Measurements from ENCODE around the gene KRTAP12-4.
"Not testable (repeated sequence)": the region's sequence is repeated elsewhere in the genome, so short reads cannot be mapped to it uniquely, and the experiment has no call there.

The KRTAP12-4 gene, protein sequence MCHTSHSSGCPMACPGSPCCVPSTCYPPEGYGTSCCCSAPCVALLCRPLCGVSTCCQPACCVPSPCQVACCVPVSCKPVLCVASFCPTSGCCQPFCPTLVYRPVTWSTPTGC

DNA sequence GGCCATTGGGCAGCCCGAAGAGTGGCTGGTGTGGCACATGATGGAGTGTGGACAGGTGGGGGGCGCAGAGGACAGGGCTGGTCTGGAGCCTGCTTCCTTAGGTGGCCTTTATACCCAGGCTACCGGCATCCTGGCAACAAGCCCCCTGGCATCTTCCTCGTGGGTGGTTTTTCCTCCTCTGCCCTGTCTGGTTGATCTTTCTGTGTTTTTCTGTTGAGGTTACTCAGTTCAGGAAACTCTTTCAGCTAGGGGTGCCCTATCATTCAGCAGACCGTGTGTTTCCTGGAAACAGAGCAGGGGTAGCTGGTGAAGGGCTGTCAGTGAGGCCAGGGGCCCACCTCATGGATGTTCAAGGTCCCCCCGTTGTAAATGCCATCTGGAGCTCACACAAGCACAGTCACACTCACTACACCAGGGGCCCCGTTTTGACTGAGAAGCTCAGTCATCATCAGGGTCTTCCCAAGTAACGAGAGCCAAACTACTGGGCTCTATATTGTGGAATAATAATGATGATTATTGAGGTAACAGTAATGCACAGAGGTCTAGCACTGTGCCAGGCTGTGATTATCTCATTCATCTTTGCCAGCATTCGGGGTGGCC is at the start of gene KRTAP12-4:
Gene KRTAP12-4 (minus strand): TSS at position 84 of the 600 bp plus-strand sequence. CDS start 45 bp downstream, at position 39.
- no peak for DNase-seq (ENCODE audit: low read depth)

DNA sequence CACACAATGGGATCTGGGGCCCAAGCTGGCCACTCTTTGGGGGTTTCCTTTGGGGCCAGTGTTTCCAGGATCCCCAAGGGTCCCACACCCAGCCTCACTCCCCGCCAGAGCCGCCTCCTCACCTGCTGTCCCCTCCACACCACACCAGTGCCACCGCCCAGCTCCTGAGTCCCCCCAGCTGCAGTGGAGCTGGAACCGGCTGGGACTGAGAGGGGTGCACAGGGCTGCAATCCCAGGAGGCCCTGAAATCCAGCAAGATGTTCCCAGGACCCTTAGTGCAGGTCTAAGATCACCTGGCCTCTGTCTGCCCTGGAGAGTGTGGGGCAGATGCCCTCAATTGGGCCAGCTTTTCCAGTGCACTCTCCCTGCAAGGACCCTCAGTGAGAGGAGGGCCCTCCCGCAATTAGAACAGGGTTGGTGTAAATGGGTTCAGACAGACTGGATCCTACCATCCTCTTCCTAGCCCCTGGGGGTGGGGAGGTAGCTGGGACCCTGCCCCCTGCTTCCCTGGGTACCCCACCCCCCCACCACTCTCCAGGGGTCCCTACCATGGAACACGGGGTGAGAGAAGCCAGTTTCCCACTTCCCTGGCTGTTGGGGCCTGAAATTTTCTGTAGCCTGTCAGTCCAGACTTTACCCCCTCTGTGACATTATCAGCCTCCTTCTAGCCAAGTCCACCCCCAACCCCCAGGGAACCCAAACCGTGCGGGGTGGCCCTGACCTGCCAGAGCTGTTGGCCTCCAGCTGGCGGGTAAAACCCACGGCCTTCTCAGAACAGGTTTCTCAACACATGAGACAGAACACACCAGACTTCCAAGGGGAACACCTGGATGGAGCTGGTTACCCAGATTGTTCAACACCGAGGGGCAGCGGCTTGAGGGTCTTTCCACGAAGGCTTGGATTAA is 49.5 kb upstream of the KRTAP12-4 start:
- no peak for DNase-seq (ENCODE audit: low read depth)

DNA sequence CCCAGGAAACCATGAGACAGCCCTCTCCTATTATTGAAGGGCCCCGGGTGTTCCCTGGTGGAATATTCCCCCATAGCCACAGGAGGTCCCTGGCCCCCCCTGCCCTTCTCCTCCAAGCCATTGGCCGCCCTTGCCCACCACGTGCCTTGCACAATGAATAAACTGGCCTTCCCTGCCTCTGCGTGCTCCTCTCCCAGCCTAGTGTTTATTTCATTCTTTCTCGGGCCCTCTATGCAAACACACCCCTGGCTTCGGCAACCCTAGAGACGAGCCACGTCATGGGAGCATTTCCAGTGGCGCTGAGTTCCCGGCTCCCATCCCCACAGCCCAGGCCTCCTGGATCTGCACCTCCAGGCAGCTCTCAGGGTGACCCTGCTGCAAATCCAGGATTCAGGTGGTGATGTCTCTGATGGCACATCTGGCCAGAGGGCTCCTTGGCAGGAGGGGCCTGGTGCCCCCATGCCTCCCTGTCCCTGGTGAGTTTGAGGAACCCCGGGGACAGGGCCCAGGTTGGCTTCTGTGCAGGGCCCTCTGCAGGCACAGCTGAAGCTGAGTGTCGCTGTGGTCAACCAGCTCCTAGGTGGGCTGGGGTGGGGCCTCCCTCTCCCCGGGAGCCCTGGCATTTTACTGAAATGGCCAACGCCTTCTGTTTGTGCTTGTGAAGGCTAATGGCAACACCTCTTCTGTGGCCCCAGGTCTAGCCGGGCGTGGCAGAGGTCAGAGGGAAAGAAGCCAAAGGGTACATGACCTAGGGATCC is 48.7 kb upstream of the KRTAP12-4 start:
- no peak for DNase-seq (ENCODE audit: low read depth)

DNA sequence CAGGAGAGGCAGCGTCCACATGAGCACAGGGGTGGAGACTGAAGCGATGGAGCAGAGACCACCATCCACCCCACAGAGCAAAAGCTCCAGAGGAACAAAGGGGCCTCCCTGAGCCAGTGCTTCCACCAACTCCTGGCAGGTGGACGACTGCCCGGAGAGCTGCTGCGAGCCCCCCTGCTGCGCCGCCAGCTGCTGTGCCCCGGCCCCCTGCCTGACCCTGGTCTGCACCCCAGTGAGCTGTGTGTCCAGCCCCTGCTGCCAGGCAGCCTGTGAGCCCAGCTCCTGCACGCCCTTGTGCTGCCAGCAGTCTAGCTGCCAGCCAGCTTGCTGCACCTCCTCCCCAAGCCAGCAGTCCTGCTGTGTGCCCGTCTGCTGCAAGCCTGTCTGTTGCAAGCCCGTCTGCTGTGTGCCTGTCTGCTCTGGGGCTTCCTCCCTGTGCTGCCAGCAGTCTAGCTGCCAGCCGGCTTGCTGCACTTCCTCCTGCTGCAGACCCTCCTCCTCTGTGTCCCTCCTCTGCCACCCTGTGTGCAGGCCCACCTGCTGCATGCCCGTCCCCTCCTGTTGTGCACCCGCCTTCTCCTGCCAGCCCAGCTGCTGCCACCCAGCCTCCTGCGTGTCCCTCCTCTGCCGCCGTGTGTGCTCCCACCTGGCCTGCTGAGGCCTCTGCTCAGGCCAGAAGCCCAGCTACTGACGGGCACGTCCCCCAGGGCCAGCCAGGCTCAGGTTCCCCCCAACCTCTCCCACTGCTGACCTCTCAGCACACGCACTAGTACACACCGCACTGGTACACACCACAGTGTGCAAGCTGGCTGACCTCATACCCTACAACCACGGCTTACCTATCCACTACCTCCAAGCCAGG is 47.9 kb upstream of the KRTAP12-4 start:
- no peak for DNase-seq (ENCODE audit: low read depth)

DNA sequence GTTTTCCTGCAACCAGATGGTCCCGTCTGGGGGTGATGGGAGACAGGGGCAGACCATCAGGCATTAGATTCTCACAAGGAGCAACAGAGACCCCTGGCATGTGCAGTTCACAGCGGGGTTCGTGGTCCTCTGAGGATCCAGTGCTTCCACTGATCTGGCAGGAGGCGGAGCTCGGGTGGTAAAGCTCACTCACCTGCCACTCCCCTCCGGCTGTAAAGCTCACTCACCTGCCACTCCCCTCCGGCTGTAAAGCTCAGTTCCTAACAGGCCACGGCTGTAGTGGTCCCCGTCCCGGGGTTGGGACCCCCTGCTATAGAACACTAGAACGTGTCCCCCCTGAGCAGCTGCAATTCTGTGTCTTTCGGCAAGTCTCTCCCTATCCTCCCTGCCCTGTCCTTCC is 47.1 kb upstream of the KRTAP12-4 start:
- no peak for DNase-seq (ENCODE audit: low read depth)

DNA sequence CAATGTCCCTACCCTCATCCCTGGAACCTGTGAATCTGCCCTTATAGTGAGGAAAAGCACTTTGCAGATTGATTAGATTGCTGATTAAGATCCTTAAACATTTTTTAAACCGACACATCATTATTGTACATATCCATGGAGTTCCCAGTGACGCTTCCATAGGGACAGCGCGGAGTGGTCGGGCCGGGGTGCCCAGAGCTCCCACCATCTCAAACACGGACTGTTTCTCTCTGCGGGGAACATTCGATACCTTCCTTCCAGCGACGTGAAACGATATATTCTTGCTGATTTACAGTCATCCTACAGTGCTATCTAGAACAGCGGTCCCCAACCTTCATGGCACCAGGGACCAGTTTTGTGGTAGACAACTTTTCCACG is 46.6 kb upstream of the KRTAP12-4 start:
- no peak for DNase-seq (ENCODE audit: low read depth)

DNA sequence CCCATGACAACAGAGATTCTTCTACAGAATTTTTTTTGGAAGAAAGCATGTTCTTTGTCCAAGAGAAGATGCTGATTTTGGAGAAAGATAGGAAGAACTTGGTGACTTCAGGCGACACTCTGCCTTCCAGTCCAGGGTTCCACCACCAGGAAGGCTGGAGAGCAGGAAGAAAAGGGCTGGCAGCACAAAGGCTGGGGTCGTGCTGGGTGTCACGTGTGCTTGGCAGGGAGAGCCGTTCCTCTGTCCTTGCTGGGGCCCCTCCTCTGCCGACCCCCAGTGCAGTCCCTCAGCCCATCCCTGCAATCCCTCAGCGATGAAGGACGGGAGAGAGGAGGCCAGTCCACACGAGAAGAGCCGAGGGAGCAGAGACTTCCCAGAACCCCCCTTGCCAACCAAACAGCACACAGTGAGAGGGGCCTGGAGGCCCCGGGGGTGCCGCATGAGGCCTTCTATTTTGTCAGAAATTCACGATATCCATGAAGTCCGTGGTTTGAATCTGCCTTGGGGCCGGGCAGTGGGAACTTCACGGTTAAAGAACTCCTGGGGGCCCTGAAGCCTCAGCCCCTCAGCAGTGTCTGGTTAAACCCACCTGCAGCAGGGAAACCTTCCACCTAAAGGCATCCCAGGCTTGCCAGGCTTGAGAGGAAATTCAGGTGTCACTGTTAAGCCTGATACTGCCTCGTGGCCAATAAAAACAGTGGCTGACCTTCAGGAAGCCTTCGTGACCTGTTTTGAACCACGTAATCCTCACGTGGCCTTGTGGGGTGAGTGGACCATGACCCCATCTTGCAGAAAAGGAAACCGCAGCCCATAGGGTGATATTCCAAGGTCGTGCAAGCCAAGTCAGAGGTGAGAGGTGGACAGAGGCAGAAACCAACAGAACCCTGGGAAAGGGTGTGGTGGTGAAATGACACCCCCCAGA is 45.9 kb upstream of the KRTAP12-4 start:
- DNase-seq (ENCODE audit: low read depth): no peak

DNA sequence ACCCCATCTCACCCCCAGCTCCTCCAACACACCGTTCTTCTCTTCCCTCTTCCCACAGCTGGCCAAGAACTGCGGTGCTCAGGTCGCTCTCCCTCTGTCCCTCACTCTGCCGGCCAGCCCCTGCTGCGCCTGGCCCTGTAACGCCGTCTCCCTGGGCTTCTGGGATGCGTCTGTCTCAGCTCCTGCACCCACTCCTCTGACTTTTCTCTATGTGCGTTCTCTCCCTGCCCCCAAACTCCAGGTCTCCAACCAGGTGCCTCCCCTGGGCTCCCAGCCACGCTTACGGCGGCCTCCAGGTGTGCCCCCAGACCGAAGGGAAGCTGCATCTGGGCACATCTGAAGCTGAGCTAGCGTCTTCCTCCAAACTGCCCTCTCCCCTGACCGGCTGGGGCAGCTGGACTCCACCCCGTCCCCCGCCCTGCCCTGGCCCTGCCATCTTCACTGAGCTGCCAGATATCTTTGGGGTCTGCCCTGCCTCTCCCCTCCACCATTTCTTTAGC is 45.1 kb upstream of the KRTAP12-4 start:
- no peak for DNase-seq (ENCODE audit: low read depth)

DNA sequence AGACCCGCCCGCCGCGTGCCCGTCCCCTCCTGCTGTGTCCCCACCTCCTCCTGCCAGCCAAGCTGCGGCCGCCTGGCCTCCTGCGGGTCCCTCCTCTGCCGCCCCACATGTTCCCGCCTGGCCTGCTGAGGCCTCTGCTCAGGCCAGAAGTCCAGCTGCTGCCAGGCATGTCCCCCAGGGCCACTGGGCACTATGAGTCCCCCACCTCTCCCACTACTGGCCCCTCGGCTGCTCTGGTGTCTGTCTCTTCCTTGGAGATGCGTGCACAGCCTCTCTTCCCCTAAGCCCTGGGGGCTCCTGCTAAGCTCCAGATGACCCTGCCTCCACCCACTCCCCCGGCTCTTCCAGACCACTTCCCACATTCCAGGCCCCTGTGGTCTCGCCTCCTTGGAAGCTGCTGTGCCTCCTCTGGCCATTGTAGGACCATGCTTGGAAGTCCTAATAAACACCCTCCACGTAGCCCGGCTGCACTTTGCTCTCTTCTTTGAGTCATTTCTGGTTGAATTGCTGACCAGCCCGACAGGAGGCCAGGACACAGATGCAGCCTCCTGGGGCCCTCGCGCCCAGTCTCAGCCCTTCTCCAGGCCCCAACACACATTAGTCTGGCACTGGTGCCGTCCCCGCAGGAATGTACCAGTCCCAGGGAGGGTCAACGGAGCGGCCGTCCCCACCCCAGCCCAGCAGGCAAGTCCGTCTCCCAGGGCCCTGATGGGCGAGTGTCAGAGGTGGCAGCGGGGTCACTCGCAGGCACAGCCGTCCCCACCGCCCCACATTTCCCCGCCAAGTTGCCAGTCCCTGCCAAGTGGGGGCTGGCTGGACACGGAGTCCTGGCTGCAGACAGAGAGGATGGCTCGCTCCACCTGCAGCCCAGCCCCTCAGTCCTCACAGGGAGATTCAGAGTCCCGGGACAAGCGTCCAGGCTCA is 43.6 kb upstream of the KRTAP12-4 start:
- DNase-seq (ENCODE audit: low read depth): no peak

DNA sequence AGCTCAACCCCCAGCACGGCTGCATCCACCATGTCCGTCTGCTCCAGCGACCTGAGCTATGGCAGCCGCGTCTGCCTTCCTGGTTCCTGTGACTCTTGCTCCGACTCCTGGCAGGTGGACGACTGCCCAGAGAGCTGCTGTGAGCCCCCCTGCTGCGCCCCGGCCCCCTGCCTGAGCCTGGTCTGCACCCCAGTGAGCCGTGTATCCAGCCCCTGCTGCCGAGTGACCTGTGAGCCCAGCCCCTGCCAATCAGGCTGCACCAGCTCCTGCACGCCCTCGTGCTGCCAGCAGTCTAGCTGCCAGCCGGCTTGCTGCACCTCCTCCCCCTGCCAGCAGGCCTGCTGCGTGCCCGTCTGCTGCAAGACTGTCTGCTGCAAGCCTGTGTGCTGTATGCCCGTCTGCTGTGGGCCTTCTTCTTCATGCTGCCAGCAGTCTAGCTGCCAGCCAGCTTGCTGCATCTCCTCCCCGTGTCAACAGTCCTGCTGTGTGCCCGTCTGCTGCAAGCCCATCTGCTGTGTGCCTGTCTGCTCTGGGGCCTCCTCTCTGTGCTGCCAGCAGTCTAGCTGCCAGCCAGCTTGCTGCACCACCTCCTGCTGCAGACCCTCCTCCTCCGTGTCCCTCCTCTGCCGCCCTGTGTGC is 42.8 kb upstream of the KRTAP12-4 start, which contains the start of gene KRTAP10-12:
Gene KRTAP10-12 (plus strand): TSS at position 1 of the 639 bp plus-strand sequence. CDS start 30 bp downstream, at position 31.
- DNase-seq (ENCODE audit: low read depth): not testable (repeated sequence)

DNA sequence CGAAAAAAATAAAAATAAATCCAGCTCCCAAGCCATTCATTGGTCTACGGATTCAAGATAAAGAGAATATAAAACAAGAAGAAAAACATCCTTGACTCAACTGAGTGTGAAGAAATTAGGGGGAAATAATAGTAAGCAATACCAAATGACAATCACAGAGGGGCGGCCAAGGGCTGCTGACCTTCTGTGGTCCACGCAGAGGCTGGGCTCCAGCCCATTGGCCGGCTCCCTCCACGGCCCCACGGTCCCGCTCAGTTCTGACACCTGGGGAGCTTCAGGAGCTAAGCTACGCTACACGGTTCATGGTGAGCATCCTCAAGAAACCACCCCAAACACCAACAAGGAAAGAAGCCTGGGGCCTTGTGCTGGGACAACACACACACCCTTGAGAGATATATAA is 42.1 kb upstream of the KRTAP12-4 start:
- DNase-seq (ENCODE audit: low read depth): no peak

DNA sequence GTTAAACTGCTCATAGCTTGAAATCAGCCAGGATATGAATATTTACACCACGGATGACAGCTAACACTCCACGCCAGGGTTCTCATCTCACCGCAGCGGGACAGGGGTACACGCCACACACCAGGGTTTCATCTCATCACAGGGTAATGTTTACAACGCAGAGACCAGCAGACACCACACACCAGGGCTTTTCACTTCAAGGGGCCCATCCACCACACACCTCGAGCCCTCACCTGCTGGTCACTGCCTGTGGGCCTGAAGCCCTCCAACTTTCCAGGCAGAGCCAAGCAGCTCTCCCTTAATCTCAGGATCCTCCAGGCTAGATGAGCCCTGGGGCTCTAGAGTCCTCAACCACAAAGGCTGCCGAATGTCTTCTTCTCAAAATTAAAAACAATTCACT is 41.2 kb upstream of the KRTAP12-4 start:
- DNase-seq (ENCODE audit: low read depth): no peak

DNA sequence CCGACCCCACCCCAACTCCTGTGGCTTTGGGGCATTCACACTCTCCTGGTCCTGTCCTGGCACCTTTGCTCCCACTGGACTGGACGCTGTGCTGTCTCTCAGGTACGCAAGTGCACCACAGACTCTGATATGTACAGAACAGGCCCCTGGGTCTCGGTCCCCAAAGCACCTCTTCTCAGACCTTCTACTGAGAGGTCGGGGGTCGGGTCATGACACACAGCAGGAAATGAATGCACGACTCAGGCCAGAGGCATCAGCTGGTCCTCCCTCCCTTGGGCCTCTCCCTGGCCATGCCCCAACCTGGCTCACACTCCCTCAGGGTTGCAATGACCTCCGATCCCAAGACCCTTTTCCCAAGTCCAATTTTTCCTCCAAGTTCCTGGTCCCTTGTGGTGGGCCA is 40.7 kb upstream of the KRTAP12-4 start:
- DNase-seq (ENCODE audit: low read depth): no peak

DNA sequence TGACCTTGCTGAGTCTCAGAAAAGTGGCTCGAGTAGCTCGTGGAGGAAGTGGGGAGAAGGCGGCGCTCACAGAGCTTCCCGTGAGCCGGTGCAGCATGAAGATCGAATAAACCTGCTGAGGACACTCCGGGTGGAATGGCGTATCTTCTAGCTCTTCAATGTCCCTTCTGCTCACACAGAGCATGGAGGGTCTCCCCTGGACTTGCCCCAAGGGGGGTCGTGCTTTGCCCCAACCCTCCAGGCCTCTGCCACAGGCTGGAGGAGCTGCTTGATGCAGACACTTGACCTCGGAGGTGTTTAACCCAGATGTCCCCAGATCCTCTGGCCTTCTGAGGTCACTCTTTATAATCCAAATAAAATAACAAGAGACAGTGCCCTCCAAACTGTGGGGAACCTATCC is 40.3 kb upstream of the KRTAP12-4 start:
- DNase-seq (ENCODE audit: low read depth): no peak

DNA sequence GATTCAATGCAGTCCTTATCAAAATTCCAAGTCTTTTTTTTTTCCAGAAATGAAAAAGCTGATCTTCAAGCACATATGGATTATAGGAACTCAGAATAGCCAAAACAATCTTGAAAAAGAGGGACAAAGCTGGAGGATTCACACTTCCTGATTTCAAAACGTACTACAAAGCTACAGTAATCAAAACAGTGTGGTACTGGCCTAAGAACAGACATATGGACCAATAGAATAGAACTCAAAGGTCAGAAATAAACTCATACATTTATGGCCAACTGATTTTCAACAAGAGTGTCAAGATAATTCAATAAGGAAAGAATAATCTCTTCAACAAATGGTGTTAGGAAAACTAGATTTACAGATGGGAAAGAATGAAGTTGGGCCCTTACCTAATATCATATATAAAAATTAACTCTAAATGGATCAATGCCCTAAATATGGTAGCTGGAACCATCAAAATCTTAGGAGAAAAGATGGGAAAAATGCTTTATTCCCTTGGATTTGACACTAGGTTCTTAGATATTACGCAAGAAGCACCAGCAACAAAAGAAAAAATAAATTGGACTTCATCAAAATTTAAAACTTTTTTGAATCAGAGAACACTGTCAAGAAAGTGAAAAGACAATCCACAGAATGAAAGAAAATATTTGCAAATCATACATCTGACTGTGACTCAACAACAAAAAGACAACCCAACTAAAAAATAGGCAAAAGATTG is 38.5 kb upstream of the KRTAP12-4 start:
- DNase-seq (ENCODE audit: low read depth): no peak

DNA sequence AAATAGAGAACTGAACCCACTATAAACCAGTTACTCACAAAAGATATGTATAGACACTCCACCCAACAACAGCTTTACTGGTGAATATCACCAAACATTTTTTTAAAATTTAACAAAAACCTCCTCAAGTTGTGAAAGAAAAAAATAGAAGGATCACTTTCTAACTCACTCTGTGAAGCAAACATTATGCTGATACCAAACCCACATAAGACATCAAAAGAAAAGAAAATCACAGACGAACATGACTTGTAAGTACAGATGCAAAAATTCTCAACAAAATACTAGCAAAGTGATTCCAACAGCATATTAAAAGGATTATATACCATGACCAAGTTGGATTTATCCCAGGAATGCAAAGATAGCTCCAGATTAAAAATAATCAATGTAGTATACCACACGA is 37.2 kb upstream of the KRTAP12-4 start:
- no peak for DNase-seq (ENCODE audit: low read depth)

DNA sequence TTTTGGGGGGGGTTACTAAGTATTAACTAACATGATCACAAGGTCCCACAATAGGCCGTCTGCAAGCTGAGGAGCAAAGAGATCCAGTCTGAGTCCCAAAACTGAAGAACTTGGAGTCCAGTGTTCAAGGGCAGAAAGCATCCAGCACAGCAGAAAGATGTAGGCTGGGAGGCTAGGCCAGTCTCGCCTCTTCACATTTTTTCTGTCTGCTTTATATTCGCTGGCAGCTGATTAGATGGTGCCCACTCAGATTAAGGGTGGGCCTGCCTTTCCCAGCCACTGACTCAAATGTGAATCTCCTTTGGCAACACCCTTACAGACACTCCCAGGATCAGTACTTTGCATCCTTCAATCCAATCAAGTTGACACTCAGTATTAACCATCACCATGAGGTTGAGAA is 35.3 kb upstream of the KRTAP12-4 start:
- DNase-seq (ENCODE audit: low read depth): not testable (repeated sequence)

DNA sequence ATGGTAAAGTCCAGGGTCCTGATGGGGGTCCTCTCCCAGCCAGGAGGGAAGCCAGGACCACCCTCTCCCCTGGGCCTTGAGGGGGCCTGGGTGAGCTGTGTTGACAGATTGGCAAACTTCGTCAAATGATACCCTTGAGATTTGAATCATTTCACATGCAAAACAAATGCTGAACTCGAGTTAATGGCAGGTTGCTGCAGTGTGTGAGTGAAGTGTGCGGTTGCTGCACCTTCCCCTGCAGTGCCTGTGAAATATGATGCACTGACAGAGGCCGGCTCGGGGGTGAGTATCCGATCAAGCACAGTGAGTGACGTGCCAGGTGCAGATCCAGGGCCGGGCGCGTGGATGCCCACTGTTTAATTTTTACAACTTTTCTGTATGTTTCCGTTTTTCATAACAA is 33.2 kb upstream of the KRTAP12-4 start:
- DNase-seq (ENCODE audit: low read depth): no peak

All from stimulated activated CD8-positive, alpha-beta memory T cell treated with anti-CD3 and anti-CD28 coated beads, Interleukin-15, amount 100 ng/mL, for 1 hour (primary cell).